Skeletal muscle tissue (tissue), 4 donors: ENCODE data around the gene IFNA1. TPM values are rescaled to one million over a fixed set of nuclear protein-coding genes. Genes with fewer than 3 reads are reported as not detected.

Experiments
- H3K27ac ChIP-seq: one replicate; pipeline ENCODE4 v1.7.0; 2013; ENCODE audit warnings: mild to moderate bottlenecking, low read depth, low read length, inconsistent platforms
- H3K27me3 ChIP-seq, 3 donors: one replicate each; pipeline ENCODE4 v1.7.0; 2013; ENCODE audit warnings: low read length in 3 of 3; ENCODE audit not compliant: control insufficient read depth in 3 of 3, insufficient read depth in 3 of 3
- H3K36me3 ChIP-seq, 3 donors: one replicate each; pipeline ENCODE4 v1.7.0; 2013; ENCODE audit warnings: low read length in 3 of 3; ENCODE audit not compliant: control insufficient read depth in 3 of 3, insufficient read depth in 3 of 3
- H3K4me1 ChIP-seq, 3 donors: one replicate each; pipeline ENCODE4 v1.7.0; 2013; ENCODE audit warnings: low read length in 3 of 3, mild to moderate bottlenecking in 3 of 3; ENCODE audit not compliant: control insufficient read depth in 3 of 3, insufficient read depth in 3 of 3
- H3K4me3 ChIP-seq, 3 donors: one replicate each; pipeline ENCODE4 v1.7.0; 2013; ENCODE audit warnings: low read length in 3 of 3
- H3K9ac ChIP-seq, 3 donors: one replicate each; pipeline ENCODE4 v1.7.0; 2013; ENCODE audit warnings: low read length in 3 of 3, mild to moderate bottlenecking in 3 of 3, moderate library complexity in 2 of 3, low read depth in 1 of 3
- H3K9me3 ChIP-seq, 3 donors: one replicate each; pipeline ENCODE4 v1.7.0; 2013; ENCODE audit warnings: low read length in 3 of 3; ENCODE audit not compliant: control insufficient read depth in 3 of 3
- total RNA-seq: library from RNA; depleted of rRNA; stranded (reverse); fragments of >200 nt; gene quantifications from one replicate; pipeline ENCODE4 v1.2.3, GENCODE V29; 2014
- donor health status: Osteomylitis.

Gene IFNA1
- total RNA-seq, 1 donor from 2014 or later: not detected

GRCh38 chr9:21473236-21473635 lies 33.0 kb downstream of the IFNA1 start:
- no peak overlapping the region for H3K4me3 ChIP-seq
- no peaks in the 10 kb centered on the region for H3K27me3 ChIP-seq
- no peaks in the 10 kb centered on the region for H3K4me1 ChIP-seq
- no peak overlapping the region for H3K27ac ChIP-seq
- H3K36me3 ChIP-seq: no peaks in the 10 kb centered on the region
- H3K9me3 ChIP-seq: no peaks in the 10 kb centered on the region
- H3K9ac ChIP-seq: no peak overlapping the region

DNA sequence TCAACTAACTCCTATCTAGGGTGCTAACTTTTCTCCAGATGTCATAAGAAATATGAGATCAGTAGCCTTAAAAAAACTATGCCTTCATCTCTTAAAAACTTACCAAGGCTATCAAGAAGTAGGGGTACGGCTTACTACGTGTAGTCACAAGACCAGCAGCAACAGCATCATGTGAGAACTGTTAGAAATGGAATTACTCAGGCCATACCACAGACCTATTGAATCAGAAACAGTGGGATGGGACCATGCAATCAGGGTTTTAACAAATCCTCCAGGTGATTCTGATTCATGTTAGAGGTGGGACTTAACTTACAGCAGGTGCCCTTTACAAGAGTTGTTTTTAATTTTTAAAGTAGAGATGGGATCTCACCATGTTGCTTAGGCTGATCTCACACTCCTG lies 37.2 kb downstream of the IFNA1 start:
- no peak overlapping the region for H3K4me3 ChIP-seq
- H3K27ac ChIP-seq: no peak overlapping the region
- H3K9ac ChIP-seq: no peak overlapping the region
- no peaks in the 10 kb centered on the region for H3K9me3 ChIP-seq
- no peaks in the 10 kb centered on the region for H3K4me1 ChIP-seq
- H3K36me3 ChIP-seq: no peaks in the 10 kb centered on the region
- no peaks in the 10 kb centered on the region for H3K27me3 ChIP-seq

DNA sequence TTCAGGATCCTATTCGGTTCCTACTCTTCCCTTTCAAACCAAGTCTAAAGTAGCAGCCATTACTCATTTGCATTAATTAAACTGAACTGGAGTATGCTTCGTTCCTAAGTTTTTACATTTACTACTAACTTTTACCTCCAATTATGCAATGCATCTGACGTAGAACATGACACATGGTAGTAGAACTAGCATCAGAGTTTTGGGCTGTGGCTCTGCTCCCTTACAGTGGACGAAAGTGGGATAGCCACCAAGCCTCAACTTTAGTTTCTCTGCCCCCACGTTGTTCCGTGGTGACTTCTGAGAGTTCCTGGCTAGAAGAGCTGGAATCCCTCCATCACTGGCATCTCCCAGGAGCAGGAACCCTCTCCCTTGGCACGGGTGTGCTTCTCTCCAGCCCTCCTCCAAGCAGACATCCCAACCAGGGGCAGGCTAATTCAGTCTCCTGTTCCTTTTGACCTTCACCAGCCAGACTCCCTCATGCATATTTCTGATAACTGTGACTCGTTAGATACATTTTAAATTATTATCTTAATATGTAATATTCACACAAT lies 39.0 kb downstream of the IFNA1 start:
- Histone ChIP-seq H3K9ac (no peak overlapping the region), H3K27ac (no peak overlapping the region), H3K4me1 (no peaks in the 10 kb centered on the region), H3K4me3 (no peak overlapping the region), H3K9me3 (no peaks in the 10 kb centered on the region), H3K27me3 (no peaks in the 10 kb centered on the region), H3K36me3 (no peaks in the 10 kb centered on the region)

DNA sequence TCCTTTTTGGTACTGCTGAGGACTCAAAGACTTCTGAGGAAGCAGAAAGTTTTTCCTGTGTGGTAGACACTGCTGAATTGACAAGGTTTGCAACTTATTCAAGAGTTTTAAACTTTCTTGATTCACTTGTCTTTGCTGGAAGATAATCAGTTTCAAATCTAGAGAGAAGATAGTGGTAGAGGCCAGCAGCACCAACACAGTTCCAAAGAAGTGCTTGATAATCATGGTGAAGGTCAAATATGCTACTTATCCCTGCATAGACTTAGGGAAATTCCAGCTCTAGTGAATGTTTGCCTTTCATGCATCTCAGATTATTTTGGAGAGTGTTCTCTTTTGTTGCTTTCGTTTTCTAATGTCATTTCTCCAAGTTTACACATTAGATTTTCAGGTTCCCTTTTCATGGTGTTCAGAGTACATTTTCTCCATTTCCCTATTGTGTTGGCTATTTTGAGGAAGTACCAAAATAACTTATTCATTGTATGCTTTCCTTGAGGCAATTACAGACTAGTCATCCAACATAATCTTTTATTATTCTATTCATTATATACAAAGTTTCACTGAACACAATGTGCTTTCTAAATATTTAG lies 41.3 kb downstream of the IFNA1 start:
- no peak overlapping the region for H3K27ac ChIP-seq
- H3K27me3 ChIP-seq: no peaks in the 10 kb centered on the region
- H3K36me3 ChIP-seq: no peaks in the 10 kb centered on the region
- H3K9me3 ChIP-seq: no peaks in the 10 kb centered on the region
- no peak overlapping the region for H3K9ac ChIP-seq
- no peaks in the 10 kb centered on the region for H3K4me1 ChIP-seq
- no peak overlapping the region for H3K4me3 ChIP-seq

GRCh38 chr9:21482213-21482612 lies 42.0 kb downstream of the IFNA1 start, which contains the start of gene IFNE:
TSS of gene IFNE (minus strand) at chr9:21482313. CDS start at chr9:21481694, 619 bp downstream.
- no peaks in the 10 kb centered on the region for H3K4me1 ChIP-seq
- H3K27ac ChIP-seq: no peak within 1 kb of the TSS
- H3K27me3 ChIP-seq: no peaks in the 10 kb centered on the region
- no peaks in the 10 kb centered on the region for H3K36me3 ChIP-seq
- no peak within 1 kb of the TSS for H3K9ac ChIP-seq
- H3K4me3 ChIP-seq: no peak within 1 kb of the TSS
- H3K9me3 ChIP-seq: no peaks in the 10 kb centered on the region

Other genes starting within 250 kb of the IFNA1 start
- gene IFNA7, start 238.2 kb upstream of the IFNA1 start, total RNA-seq: not detected
- gene IFNA10, start 233.3 kb upstream of the IFNA1 start, total RNA-seq: not detected
- not detected for gene IFNA16, start 223.1 kb upstream of the IFNA1 start, total RNA-seq
- not detected for gene IFNA17, start 212.2 kb upstream of the IFNA1 start, total RNA-seq
- not detected for gene IFNA14, start 200.4 kb upstream of the IFNA1 start, total RNA-seq
- gene IFNA5, start 135.1 kb upstream of the IFNA1 start, total RNA-seq: not detected
- 24.5 TPM for gene KLHL9, start 105.0 kb upstream of the IFNA1 start, total RNA-seq
- gene IFNA6, start 89.6 kb upstream of the IFNA1 start, total RNA-seq: not detected
- gene IFNA13, start 72.4 kb upstream of the IFNA1 start, total RNA-seq: 0.52 TPM
- not detected for gene IFNA2, start 55.0 kb upstream of the IFNA1 start, total RNA-seq
- gene IFNA8, start 31.3 kb upstream of the IFNA1 start, total RNA-seq: not detected
- not detected for gene IFNE, start 41.9 kb downstream of the IFNA1 start, total RNA-seq